Measurements from ENCODE around the gene TMEM238.

The TMEM238 gene

DNA sequence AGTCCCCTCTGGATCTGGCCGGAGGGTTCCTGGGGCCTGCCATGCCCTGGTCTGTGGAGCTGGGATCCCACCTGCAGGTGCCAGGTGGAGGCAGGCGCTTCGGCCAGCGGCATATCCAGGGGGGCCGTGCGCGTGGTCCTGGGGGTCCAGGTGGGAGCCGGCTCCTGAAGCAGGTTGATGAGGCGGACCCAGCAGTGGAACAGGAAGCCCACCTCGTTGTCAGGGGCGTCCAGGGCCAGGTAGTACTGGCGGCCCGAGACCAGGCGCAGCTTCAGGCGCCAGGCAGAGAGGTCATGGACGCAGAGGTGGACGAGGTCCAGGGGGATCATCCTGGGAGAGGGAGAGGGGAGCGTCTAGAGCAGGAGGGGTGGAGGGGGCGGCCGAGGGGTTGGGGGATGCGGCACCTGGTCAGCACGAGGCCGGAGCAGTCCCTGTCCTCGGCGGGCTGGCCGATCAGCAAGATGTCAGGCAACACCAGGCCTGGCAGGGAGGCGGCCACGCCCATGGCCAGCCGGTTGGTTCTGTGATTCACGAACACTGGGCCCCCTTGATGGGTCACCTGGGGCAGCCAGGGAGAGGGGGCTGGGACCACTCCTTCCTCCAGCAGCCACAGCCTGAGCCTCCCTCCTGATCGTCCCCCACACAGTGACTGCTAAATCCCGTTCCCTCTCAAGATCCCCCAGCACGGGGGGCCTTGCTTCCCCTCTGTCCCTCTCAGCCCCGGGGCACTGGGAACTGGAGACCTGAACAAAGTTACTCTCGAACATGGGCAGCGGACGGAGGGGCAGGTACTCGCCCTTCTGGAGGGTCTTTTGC is 21.7 kb downstream of the TMEM238 start:
- no peak overlapping the region for H3K27ac ChIP-seq (ENCODE audit: low read length)
- H3K27me3 ChIP-seq (ENCODE audit: low read depth, low read length): peaks cover 3% of the 10 kb centered on the region
- H3K4me1 ChIP-seq (ENCODE audit: control insufficient read depth in 1 of 2, insufficient read depth in 2 of 2, low read length in 2 of 2): no peaks in the 10 kb centered on the region
- no peak overlapping the region for H3K4me3 ChIP-seq (ENCODE audit: low read depth in 1 of 2, low read length in 2 of 2)
- no peaks in the 10 kb centered on the region for H3K9me3 ChIP-seq (ENCODE audit: control insufficient read depth in 1 of 2, low read length in 2 of 2)
- H3K36me3 ChIP-seq (ENCODE audit: control insufficient read depth in 1 of 2, insufficient read depth in 2 of 2, low read length in 2 of 2): no peaks in the 10 kb centered on the region

DNA sequence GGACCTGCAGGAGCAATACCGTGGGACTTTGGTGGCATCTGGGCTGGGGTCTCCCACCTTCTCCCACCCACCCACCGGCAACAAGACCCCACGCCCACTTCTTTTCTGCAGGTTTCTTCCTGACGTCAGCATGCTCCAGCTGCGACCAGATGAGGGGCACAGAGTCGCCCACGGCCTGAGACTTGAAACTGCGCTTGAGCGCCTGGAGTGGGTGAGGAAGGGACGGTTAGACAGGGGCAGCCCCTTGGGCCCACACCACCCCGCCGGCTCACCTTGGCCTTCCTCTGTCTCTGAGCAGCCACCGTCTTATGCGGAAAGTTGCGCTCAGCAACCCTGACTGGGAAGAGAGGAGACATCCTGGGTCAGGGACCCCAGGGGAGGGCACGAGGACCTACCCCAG is 23.2 kb downstream of the TMEM238 start:
- Histone ChIP-seq H3K36me3 (ENCODE audit: control insufficient read depth in 1 of 2, insufficient read depth in 2 of 2, low read length in 2 of 2) (no peaks in the 10 kb centered on the region), H3K4me1 (ENCODE audit: control insufficient read depth in 1 of 2, insufficient read depth in 2 of 2, low read length in 2 of 2) (no peaks in the 10 kb centered on the region), H3K27ac (ENCODE audit: low read length) (no peak overlapping the region), H3K9me3 (ENCODE audit: control insufficient read depth in 1 of 2, low read length in 2 of 2) (no peaks in the 10 kb centered on the region), H3K27me3 (ENCODE audit: low read depth, low read length) (peaks cover 3% of the 10 kb centered on the region), H3K4me3 (ENCODE audit: low read depth in 1 of 2, low read length in 2 of 2) (no peak overlapping the region)

DNA sequence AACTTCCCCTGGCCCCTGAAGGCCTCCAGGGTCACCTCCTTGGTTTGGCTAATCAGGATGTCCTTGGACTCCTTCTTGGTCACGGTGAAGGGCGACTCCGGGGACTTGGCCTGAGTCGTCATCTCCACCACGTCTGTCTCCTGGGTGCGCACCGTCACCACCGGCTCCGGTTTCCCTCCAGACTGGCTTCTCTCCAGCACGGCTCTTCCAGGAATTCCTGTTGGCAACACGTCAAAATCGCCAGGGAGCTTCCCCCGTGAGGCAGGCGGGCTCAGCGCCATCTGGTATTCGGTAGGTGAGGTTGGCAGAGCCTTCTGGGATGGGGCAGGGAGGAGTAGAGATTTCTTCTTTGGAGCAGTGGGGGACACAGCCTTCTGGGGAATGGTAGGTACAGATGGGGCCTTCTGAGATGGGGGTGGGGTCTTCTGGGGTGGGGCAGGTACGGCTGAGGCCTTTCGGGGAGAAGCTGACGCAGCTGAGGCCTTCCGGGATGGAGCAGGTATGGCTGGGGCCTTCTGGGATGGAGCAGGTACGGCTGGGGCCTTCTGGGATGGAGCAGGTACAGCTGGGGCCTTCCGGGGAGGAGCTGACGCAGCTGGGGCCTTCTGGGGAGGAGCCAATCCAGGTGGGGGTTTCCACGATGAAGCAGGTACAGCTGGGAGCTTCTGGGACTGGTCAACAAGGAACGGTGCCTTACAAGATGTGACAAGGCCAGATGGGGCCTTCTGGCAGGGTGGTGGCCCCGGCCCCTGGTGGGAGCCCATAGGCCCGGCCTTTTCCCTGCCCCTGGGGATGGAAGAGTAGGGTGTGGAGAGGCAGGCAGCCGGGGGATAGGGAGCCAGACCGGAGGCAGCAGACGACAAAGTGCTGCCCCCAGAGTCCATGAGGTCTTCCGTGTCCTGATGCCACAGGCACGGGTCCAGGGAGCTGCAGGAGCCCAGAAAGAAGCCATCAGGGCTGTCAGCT is 24.9 kb downstream of the TMEM238 start:
- H3K27me3 ChIP-seq (ENCODE audit: low read depth, low read length): no peaks in the 10 kb centered on the region

DNA sequence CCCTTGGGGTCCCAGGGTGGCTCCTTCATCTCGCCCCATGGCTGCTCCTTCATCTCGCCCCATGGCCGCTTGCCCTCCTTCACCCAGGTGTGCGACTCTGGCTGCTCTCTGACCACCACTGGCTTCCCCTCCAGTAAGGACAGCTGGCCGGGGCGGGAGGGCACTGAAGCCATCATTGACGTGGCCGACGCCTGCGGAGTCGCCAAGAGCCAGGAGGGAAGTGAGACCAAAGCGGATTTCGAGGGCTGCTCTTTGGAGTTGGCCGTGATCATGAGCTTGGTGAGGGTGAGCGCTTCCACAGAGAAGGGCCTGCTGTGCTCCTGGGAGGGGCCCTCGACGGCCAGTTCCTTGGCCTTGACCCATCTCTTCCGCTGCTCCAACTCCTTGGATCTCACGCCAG is 25.6 kb downstream of the TMEM238 start:
- Histone ChIP-seq H3K4me3 (ENCODE audit: low read depth in 1 of 2, low read length in 2 of 2) (no peak overlapping the region), H3K27ac (ENCODE audit: low read length) (no peak overlapping the region), H3K9me3 (ENCODE audit: control insufficient read depth in 1 of 2, low read length in 2 of 2) (no peaks in the 10 kb centered on the region), H3K36me3 (ENCODE audit: control insufficient read depth in 1 of 2, insufficient read depth in 2 of 2, low read length in 2 of 2) (no peaks in the 10 kb centered on the region), H3K4me1 (ENCODE audit: control insufficient read depth in 1 of 2, insufficient read depth in 2 of 2, low read length in 2 of 2) (peaks cover 0 to 11% of the 10 kb centered on the region in 2 donors), H3K27me3 (ENCODE audit: low read depth, low read length) (peaks cover 3% of the 10 kb centered on the region)

More for the DNA sequence above, 24.9 kb downstream of the TMEM238 start:
- no peak overlapping the region for H3K27ac ChIP-seq (ENCODE audit: low read length)
- H3K9me3 ChIP-seq (ENCODE audit: control insufficient read depth in 1 of 2, low read length in 2 of 2): no peaks in the 10 kb centered on the region
- H3K36me3 ChIP-seq (ENCODE audit: control insufficient read depth in 1 of 2, insufficient read depth in 2 of 2, low read length in 2 of 2): no peaks in the 10 kb centered on the region
- H3K4me1 ChIP-seq (ENCODE audit: control insufficient read depth in 1 of 2, insufficient read depth in 2 of 2, low read length in 2 of 2): peaks cover 0 to 6% of the 10 kb centered on the region in 2 donors
- H3K4me3 ChIP-seq (ENCODE audit: low read depth in 1 of 2, low read length in 2 of 2): no peak overlapping the region

DNA sequence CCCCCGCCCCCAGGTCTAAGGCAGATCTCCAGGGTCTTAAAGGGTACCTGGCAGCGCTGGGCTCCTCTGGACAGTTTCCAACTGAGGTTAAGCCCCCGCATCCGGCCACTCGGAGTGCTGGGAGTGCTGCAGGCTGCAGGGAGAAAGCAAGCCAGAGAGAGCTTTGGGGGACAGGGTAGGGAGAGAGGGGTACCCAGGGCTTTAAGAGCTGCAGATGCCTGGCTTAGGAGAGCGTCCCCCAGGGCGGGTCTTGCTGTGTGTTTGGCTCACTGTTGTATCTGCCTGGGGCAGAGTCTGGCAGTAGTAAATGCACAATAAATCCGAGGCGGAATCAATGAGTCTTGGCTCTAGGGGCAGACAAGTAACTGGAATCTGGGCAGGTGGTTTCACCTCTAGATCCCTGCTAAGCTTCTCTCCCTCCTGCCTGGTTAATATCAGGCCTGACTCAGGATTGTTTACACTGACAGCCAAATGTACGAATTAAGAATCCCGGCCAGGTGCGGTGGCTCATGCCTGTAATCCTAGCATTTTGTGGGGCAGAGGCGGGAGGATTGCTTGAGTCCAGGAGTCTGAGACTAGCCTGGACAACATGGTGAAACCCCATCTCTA is 28.8 kb downstream of the TMEM238 start:
- Histone ChIP-seq H3K27ac (ENCODE audit: low read length) (no peak overlapping the region), H3K4me1 (ENCODE audit: control insufficient read depth in 1 of 2, insufficient read depth in 2 of 2, low read length in 2 of 2) (peaks cover 0 to 15% of the 10 kb centered on the region in 2 donors), H3K27me3 (ENCODE audit: low read depth, low read length) (peaks cover 28% of the 10 kb centered on the region), H3K9me3 (ENCODE audit: control insufficient read depth in 1 of 2, low read length in 2 of 2) (no peaks in the 10 kb centered on the region), H3K36me3 (ENCODE audit: control insufficient read depth in 1 of 2, insufficient read depth in 2 of 2, low read length in 2 of 2) (no peaks in the 10 kb centered on the region), H3K4me3 (ENCODE audit: low read depth in 1 of 2, low read length in 2 of 2) (no peak overlapping the region)

DNA sequence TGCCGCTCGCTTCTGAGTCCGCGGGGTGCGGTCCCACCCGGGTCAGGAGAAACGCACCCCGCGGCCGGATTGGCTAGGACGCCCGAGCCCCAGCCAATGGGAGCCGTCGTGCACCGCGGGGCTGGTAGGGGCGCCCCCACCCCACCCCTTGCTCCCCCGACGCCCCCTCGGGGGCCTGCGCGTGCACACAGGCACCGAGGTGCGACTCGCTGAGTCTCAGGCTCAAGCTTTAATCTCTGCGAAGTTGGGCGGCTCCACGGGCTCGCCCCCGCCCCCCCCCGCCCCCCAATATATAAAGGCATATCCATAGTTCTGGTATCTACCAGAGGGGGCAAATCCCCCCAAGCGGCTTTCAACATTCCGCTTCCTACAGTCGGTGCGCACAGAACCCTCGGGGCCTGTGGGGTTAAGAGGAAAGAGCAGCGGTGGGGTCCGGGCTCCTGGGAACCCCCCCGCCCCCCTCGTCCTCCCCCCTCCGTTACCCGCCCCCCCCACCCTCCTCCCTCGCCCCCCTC is 29.3 kb downstream of the TMEM238 start, which contains the start of gene COX6B2:
COX6B2 (minus strand) TSS at position 22 of the 515 bp plus-strand sequence. CDS start 198 bp downstream, outside the sequence.
- Histone ChIP-seq H3K9me3 (ENCODE audit: control insufficient read depth in 1 of 2, low read length in 2 of 2) (no peaks in the 10 kb centered on the region), H3K4me3 (ENCODE audit: low read depth in 1 of 2, low read length in 2 of 2) (peak within 1 kb of the TSS; percentile 37 to 50), H3K27ac (ENCODE audit: low read length) (no peak within 1 kb of the TSS), H3K4me1 (ENCODE audit: control insufficient read depth in 1 of 2, insufficient read depth in 2 of 2, low read length in 2 of 2) (peaks cover 0 to 15% of the 10 kb centered on the region in 2 donors), H3K27me3 (ENCODE audit: low read depth, low read length) (peaks cover 28% of the 10 kb centered on the region), H3K36me3 (ENCODE audit: control insufficient read depth in 1 of 2, insufficient read depth in 2 of 2, low read length in 2 of 2) (no peaks in the 10 kb centered on the region)

DNA sequence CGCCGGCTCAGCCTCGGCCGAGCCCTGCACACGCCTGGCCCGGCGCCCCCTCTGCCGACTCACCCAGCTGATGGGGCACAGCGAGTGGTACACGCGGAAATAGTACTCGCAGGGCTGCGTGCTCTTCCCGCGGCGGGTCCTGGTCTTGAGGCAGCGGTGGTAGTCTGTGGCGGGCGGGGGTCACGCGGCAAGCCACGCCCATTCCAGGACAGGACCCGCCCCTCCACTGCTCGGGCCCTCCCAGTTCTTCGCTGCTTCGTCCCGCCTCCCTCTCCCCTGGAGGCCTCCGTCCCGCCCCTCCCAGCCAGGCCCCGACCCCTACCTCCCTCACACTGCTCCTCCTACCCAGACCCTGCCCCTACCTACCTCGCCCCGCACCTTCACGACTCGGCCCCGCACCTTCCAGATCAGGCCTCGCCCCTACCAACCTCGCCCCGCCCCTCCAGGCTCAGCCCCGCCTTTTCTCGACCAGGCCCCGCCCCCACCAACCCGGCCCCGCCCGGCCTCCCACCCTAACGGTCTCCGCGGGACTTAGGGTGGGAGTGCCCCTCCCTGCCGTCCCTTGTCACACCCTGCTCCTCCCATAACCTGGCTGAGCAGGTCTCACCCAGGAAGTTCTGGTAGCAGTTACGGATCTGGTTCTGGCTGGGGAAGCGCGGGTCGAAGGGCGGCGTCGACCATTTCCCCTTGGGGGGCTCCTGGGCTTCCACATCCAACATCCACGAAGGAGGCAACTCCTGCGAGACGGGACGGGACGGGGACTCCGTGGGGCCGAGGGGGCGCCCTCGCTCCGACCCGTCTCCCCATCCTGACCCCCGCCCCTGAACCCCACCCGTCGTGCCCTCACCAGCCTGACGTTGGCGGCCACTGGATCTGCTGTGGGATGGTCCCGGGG is 30.0 kb downstream of the TMEM238 start:
- peaks cover 28% of the 10 kb centered on the region for H3K27me3 ChIP-seq (ENCODE audit: low read depth, low read length)
- H3K4me1 ChIP-seq (ENCODE audit: control insufficient read depth in 1 of 2, insufficient read depth in 2 of 2, low read length in 2 of 2): peaks cover 0 to 15% of the 10 kb centered on the region in 2 donors
- H3K9me3 ChIP-seq (ENCODE audit: control insufficient read depth in 1 of 2, low read length in 2 of 2): no peaks in the 10 kb centered on the region
- H3K27ac ChIP-seq (ENCODE audit: low read length): no peak overlapping the region
- H3K36me3 ChIP-seq (ENCODE audit: control insufficient read depth in 1 of 2, insufficient read depth in 2 of 2, low read length in 2 of 2): no peaks in the 10 kb centered on the region
- peak overlapping the region; percentile 37 to 50 for H3K4me3 ChIP-seq (ENCODE audit: low read depth in 1 of 2, low read length in 2 of 2)

DNA sequence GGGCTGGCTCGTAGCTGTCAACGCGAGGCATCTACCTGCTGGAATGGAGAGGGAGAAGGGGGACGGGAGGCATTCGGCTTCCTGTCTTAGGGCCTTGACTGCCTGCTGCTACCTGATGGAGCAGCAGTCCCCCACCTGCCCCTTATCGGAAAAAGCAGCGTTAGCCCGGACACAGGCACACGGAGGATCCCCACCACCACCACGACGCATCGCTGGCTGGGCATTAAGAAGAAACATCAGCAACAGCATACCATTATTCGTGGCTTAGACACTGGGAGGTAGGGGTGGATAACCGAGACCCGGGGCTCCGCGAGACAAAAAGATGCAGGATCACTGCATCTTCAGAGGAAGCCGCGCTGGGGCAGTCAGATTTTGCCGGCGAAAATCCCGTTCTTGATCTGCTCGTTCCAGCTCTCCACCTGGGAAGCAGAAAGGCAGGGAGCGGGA is 30.7 kb downstream of the TMEM238 start:
- H3K36me3 ChIP-seq (ENCODE audit: control insufficient read depth in 1 of 2, insufficient read depth in 2 of 2, low read length in 2 of 2): no peaks in the 10 kb centered on the region
- no peaks in the 10 kb centered on the region for H3K9me3 ChIP-seq (ENCODE audit: control insufficient read depth in 1 of 2, low read length in 2 of 2)
- peak overlapping the region; percentile 37 to 50 for H3K4me3 ChIP-seq (ENCODE audit: low read depth in 1 of 2, low read length in 2 of 2)
- no peak overlapping the region for H3K27ac ChIP-seq (ENCODE audit: low read length)
- H3K4me1 ChIP-seq (ENCODE audit: control insufficient read depth in 1 of 2, insufficient read depth in 2 of 2, low read length in 2 of 2): peaks cover 0 to 15% of the 10 kb centered on the region in 2 donors
- H3K27me3 ChIP-seq (ENCODE audit: low read depth, low read length): peaks cover 28% of the 10 kb centered on the region

DNA sequence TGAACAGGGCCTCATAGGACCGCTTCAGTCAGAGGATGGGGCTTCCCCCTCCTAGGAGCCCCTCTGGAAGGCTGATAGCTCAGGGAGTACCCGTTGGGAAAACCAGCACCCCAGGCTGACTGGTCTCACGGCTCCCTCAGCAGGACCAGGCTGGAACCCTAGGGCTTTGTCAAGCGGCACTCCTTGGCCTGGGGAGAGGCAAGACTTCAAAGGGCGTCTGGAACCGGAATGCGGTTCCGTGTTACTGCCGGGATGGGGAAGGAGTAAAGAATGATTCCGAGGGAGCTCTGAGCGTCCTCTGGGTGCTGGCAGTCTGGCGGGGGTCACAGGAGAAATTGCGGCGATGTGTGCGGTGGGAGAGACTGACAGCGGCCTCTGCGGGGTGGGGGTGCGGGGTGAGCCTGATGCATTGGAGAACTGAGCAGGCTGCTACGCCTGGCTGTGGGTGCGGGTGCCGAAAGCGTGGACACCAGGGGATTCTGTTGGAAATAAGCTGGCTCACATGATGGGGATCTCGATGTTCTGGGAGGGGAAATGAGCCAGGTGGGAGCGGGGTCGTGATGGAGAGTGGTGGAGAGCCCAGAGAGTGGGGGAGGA is 31.4 kb downstream of the TMEM238 start:
- Histone ChIP-seq H3K27me3 (ENCODE audit: low read depth, low read length) (peaks cover 28% of the 10 kb centered on the region), H3K4me1 (ENCODE audit: control insufficient read depth in 1 of 2, insufficient read depth in 2 of 2, low read length in 2 of 2) (peaks cover 0 to 15% of the 10 kb centered on the region in 2 donors), H3K27ac (ENCODE audit: low read length) (no peak overlapping the region), H3K4me3 (ENCODE audit: low read depth in 1 of 2, low read length in 2 of 2) (no peak overlapping the region), H3K9me3 (ENCODE audit: control insufficient read depth in 1 of 2, low read length in 2 of 2) (no peaks in the 10 kb centered on the region), H3K36me3 (ENCODE audit: control insufficient read depth in 1 of 2, insufficient read depth in 2 of 2, low read length in 2 of 2) (no peaks in the 10 kb centered on the region)

DNA sequence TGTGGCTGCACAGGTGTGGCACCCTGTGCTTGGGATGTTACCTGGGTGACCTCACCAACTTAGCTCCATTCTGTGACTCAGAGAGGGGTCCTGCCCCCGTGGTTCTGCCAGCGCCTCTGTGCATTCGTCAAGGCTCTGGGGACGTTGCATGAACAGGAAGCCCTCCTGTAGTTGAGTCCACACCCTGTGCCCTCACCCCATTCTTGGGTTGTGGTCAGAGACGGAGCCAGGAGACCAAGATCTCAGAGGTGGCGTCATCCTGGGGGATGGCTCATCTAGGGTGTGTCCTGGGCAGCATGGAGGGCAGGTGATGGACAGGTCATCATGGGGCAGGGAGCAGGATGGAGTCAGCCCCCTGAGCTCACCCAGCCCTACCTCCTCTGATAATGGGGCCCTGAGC is 32.1 kb downstream of the TMEM238 start:
- Histone ChIP-seq H3K4me1 (ENCODE audit: control insufficient read depth in 1 of 2, insufficient read depth in 2 of 2, low read length in 2 of 2) (peaks cover 0 to 15% of the 10 kb centered on the region in 2 donors), H3K27ac (ENCODE audit: low read length) (no peak overlapping the region), H3K36me3 (ENCODE audit: control insufficient read depth in 1 of 2, insufficient read depth in 2 of 2, low read length in 2 of 2) (peaks cover 0 to 4% of the 10 kb centered on the region in 2 donors), H3K4me3 (ENCODE audit: low read depth in 1 of 2, low read length in 2 of 2) (no peak overlapping the region), H3K9me3 (ENCODE audit: control insufficient read depth in 1 of 2, low read length in 2 of 2) (no peaks in the 10 kb centered on the region), H3K27me3 (ENCODE audit: low read depth, low read length) (peaks cover 28% of the 10 kb centered on the region)

Measured in muscle layer of duodenum (tissue), 2 donors.